Activated T-helper 1 cell treated with anti-CD3 and anti-CD28 coated beads, Interleukin-2, amount 50 U/mL, for 16 hours (primary cell): ENCODE data around the gene URI1.
"Not testable (repeated sequence)": the region's sequence is repeated elsewhere in the genome, so short reads cannot be mapped to it uniquely, and the experiment has no call there.

Experiments
- DNase-seq, 2 donors: peaks; one replicate each; pipeline ENCODE4 v3.0.0-alpha.2; 2020; ENCODE audit warnings: low read depth in 1 of 2, low spot score in 1 of 2

Gene URI1

GRCh38 chr19:29942404-29943261 is 594 bp downstream of the URI1 start:
- DNase-seq, result peak; percentile 52 to 60

GRCh38 chr19:29943615-29944014 is 1.6 kb downstream of the URI1 start:
- no peak for DNase-seq

DNA sequence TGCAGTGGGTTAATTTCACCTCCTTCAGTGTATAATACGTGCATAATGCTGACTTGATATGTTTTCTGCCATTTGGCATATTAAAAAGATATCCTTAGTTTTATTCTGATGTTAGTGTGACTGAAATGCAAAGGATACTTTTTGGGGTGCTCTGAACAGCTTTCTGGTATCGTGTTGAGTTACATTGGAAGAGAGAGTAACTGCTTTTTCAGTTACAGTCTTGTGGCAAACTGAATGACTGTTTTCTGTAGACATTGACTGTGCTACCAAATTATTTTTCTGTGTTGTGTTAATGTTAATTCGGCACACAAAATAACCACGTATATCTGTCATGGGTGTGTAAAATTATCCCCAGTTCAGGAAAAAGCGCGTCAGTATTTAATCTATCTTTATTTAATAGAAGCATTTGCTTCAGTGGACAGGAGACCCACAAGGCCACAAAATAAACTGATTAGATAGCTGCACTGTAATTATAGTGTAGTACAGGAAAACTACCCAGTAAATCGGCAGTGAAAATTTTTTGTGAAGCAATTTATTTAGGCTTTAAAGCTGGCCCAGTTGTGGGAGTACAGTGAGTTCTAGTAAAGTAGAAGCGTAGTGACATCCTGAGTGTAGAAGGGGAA is 2.5 kb downstream of the URI1 start:
- DNase-seq, result no peak

- DNase-seq, result no peak
These were observed 3.0 kb downstream of the URI1 start for GRCh38 chr19:29945017-29945416.

GRCh38 chr19:29945433-29945832 is 3.4 kb downstream of the URI1 start:
- DNase-seq, result no peak

DNA sequence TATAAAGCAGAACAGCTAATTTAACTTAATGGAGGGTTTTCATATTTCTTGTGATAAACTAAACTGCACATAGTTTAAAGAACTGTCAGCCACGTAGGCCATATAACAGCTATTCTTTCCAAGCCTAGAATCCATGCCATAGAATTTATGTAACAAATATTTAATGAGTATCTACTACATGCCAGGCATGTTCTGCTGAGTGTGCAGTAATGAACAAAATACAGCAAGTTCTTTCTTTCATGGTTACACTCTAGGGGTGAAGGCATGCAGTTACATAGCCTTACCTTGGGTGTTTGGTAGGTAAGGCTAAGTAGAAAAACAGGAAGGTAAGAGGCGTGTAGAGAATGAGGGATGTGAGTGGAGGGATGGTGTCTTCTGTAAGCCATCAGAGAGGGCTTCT is 4.6 kb downstream of the URI1 start:
- DNase-seq, result no peak

DNA sequence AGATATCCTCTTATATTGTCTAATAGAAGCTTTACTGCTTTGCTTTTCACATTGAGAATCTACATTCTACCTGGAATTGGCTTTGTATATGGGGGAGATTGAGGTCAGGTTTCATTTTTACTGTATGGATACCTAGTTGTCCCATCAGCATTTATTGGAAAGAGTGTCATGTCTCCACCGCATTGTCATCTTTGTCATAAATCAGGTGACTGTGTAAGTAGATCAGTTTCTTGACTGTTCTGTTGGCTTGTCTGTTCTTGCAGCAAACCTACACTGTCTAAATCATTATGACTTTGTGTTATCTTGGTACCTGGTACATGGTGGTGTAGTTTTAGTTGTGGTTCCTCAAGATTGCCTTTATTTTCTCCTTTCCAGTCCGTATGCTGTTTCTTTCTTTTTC is 5.8 kb downstream of the URI1 start:
- DNase-seq, result no peak

GRCh38 chr19:29948759-29949470 is 6.9 kb downstream of the URI1 start:
- DNase-seq, result not testable (repeated sequence)

GRCh38 chr19:29952177-29952576 is 10.1 kb downstream of the URI1 start:
- no peak for DNase-seq

GRCh38 chr19:29952646-29953045 is 10.6 kb downstream of the URI1 start:
- no peak for DNase-seq

DNA sequence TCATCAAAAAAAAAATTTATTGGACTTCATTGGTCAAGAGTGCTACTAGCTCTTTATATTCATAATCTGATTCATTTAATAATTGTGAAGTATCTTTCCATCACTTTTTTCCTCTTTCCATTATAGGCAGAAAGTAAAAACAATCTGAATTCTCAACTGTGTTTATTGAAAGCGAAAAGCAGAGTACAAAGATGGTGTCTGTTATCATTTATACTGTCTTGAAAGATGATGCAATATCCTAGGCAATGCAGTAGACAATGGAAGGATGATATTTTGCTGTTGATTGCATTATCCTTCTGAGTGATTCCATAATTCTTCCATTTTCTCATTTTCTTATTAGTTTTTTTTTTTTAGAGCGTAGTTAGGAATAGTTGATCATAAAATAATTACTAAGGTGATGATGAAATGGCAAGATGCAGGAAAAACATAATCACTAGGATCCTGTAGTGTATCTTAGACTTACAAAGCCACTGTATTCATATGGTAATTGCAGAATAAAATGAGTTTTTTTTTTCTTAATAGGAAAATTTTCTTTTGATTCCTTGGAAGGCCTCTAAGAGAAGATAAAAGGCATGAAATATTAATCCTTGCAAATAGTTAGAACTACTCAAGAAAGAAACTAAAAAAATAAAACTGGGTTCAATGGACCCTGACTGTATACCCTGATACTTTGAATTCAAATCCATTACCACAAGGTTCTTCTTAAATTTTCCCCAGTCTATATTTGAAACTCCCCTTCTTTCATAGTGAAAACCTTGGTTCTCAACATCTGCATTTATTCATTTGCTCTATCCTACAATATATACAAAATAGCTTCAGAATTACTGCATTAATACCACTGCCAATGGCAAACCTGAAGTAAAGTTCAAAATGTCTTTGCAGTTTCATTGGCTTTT is 11.6 kb downstream of the URI1 start:
- DNase-seq, result no peak

DNA sequence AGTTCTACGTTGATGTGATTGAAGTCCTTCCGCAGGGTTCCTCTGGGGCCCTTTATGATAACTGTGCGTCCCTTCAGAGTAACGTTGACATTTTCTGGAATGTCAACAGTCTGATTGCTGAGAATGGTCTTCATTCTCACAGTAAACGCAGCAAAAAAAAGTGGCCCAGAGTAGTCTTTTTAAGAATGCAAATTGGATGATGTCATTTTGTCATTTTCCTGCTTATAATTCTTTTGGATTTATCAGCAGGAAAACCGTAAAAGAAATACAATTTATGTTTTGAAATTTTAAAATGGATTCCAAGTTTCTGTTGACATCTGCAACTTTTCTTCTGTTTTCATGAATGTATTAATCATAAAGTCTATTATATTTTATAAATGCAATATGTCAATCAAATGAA is 14.8 kb downstream of the URI1 start:
- DNase-seq, result no peak

DNA sequence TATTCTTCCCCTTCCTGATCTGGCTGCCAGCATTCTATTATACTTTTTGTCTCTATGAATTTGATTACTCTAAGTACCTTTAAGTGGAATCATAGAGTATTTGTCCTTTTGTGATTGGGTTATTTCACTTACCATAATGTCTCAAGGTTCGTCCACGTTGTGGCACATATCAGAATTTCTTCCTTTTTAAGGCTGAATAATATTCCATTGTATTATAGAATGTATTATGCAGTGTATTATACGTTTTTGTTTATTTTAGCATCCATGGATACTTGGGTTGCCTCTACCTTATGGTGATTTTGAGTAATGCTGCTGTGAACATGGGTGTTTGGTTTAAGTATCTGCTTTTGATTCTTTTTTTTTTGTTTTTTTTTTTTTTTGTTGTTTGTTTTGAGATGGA is 19.3 kb downstream of the URI1 start:
- DNase-seq, result no peak

GRCh38 chr19:29962793-29963192 is 20.8 kb downstream of the URI1 start:
- DNase-seq, result no peak

DNA sequence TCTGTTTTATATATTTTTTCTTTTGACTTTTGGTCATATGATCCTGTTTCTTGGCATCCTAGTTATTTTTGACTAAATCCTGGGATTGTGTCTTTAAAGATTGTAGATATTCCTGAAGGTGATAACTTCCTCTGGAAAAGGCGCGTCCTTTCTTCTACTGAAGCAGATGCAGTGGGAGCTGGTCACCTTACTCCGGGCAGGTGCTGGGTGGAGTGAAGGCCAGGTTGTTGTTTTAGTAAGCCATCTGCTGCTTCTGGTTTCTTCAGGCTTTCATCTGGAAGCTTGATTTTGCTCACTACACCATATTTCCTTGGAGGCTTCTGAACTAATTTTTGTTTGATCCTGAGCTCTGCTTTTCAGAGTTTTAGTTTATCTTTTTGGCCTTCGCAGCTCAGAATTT is 21.5 kb downstream of the URI1 start:
- no peak for DNase-seq

DNA sequence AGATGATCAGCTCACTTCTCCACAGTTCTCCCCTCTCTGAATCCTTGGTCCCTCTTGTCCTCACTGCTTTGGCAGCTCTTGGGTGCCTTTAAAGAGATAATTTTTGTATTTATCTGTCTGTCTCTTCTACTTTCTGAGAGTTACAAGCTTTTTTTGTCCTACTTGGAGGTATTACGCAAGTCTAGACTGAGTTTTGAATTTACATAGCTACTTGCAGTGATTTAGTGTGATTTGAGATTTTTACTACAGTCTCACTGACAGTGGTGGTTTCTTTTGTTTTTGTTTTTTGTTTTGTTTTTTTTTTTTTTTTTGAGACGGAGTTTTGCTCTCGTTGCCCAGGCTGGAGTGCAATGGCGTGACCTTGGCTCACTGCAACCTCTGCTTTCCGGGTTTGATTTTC is 22.1 kb downstream of the URI1 start:
- no peak for DNase-seq

GRCh38 chr19:29965492-29965891 is 23.5 kb downstream of the URI1 start:
- DNase-seq, result no peak

DNA sequence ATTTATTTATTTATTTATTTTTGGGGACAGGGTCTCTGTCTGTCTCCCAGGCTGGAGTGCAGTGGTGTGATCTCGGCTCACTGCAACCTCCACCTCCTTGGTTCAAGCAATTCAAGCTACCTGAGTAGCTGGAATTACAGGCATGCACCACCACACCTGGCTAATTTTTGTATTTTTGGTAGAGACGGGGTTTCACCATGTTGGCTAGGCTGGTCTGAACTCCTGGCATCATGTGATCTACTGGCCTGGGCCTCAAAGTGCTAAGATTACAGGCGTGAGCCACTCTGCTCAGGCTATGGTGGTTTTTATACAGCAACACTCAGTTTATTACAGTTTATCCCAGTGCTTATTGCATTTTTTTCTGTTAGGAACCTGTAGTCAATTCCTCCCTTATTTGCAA is 24.1 kb downstream of the URI1 start:
- DNase-seq, result not testable (repeated sequence)

DNA sequence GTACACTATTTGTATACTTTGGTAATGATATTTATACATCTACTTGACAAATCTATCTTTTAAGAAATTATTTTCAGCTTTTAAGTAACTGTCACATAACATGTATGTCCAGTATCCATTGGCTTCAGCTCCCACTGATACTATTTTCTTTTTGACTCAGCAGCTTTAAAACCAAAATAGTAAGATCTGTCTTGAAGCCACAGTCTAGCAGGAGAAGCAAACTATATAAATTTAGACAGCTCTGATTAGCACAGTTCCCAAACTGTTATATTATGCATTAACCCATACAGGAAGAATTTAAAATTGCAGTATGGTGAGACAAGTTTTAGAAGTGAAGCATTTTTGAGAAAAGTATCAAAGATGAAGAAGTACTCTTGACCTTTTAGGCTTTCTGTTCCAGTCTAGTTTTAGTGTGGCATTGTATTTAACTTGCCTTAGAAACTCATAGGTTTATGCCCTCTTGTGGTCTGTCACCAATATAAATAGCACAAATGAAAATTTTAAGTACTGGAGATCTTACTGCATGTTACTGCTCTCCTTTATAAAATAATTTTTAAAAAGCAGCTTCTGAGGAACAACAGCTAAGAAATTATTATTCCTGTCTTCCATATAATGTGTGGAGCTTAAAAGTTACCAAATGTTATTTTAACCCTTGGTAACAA is 24.7 kb downstream of the URI1 start:
- DNase-seq, result no peak

- no peak for DNase-seq
These were observed 25.6 kb downstream of the URI1 start for GRCh38 chr19:29967623-29968022.

DNA sequence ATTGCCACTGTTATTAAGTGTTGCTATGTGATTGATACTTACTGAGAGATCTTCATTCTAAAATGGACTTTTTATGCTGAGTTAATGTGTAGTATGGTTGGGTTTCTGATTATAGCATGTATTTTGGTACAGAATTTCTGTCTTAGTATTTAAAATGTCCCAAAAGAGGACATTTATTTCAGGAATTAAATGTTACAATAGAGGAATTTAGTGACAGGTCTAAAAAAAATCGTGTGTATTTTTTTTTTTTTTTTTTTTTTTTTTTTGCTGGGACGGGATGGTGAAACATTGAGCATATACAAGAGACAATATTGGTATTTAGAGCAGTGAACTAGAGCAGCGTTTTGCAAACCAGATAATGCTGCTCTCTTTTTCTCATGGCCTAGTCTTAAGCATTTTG is 27.9 kb downstream of the URI1 start:
- no peak for DNase-seq
